Adipose tissue (tissue), 3 donors: Measurements from ENCODE around the gene SEC14L5. TPM values are rescaled to one million over a fixed set of nuclear protein-coding genes. Genes with fewer than 3 reads are reported as not detected.
"Not testable (repeated sequence)": the region's sequence is repeated elsewhere in the genome, so short reads cannot be mapped to it uniquely, and the experiment has no call there.

Source experiments
- H3K27ac ChIP-seq: one replicate; pipeline ENCODE4 v1.5.1; 2013; ENCODE audit warnings: low read depth, low read length
- WGBS, 3 donors: extraction: QIAGEN DNeasy Blood & Tissue Kit; methylation state at CpG; one replicate each; pipeline ENCODE4 v1.1.7; 2013; 5-methylcytosine and 5-hydroxymethylcytosine counted together
- polyA plus RNA-seq, 3 donors: library from polyadenylated mRNA; stranded (reverse); fragments of 200-250 nt; gene quantifications; one replicate each; pipeline ENCODE4 v1.2.3, GENCODE V29; 2013
- donor health status: healthy with polysubstance abuse.
- donor health status: Bipolar disorder and iron deficiency.
- donor health status: healthy.

SEC14L5 gene
- polyA plus RNA-seq, 3 donors, result 0.24 to 0.67 (median 0.27) TPM

DNA sequence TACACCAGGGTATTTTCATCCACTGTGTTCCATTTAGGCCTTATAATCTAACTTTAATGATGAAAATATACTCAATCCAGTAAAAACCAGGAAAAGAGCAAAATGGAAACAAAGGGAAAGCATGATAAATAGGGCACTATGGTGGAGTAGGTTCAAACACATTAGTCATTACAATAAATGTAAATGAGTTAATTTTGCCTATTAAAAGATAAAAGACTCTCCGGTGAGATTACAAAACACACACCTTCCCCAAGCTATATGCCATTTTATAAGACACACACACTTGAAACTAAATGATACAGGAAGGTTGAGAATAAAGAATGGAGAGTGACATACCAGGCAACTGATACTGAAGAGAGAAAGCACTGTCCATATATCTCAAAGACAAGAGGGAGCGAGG lies 31.2 kb upstream of the SEC14L5 start:
- WGBS, 3 donors, result 96 to 100% (median 98%) methylated on average over 2 of the region's 2 CpGs

GRCh38 chr16:4927661-4928060 lies 30.5 kb upstream of the SEC14L5 start:
- 67 to 95% (median 75%) methylated on average over 2 of the region's 2 CpGs for WGBS, 3 donors
- H3K27ac ChIP-seq, result no peak overlapping the region

More for the DNA sequence above, 31.2 kb upstream of the SEC14L5 start:
- no peak overlapping the region for H3K27ac ChIP-seq

GRCh38 chr16:4928227-4928626 lies 29.9 kb upstream of the SEC14L5 start:
- WGBS, 3 donors, result 85 to 97% (median 90%) methylated on average over 6 of the region's 6 CpGs
- H3K27ac ChIP-seq, result no peak overlapping the region

- 94 to 98% (median 97%) methylated on average over 4 of the region's 4 CpGs for WGBS, 3 donors
These were observed 28.5 kb upstream of the SEC14L5 start for GRCh38 chr16:4929619-4930018.

DNA sequence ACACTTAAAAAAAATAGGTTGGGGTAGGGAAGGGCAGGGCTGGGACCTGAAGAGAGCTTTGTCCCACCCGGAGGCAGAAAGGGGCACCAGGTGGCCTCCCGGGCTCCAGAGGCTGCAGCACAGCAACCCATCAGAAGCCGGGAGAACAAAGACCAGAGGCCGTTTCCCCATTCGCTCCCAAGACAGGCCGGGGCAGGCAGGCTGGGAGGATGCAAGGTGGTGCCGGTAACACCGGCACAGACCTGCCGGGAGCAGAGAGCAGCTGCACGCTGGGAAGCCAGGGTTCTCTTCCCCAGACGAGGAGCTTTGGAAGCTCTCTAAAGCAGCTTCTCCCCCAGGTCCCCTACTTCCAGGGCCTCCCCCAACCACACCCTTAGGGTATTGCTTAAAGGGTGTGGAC lies 26.7 kb upstream of the SEC14L5 start:
- no peak overlapping the region for H3K27ac ChIP-seq
- 84 to 86% (median 85%) methylated on average over 11 of the region's 11 CpGs for WGBS, 3 donors

More at GRCh38 chr16:4929619-4930018, 28.5 kb upstream of the SEC14L5 start:
- not testable (repeated sequence) for H3K27ac ChIP-seq

GRCh38 chr16:4933433-4933832 lies 24.7 kb upstream of the SEC14L5 start:
- H3K27ac ChIP-seq, result no peak overlapping the region
- WGBS, 3 donors, result 70 to 77% (median 71%) methylated on average over 8 of the region's 8 CpGs

GRCh38 chr16:4933871-4934395 lies 24.2 kb upstream of the SEC14L5 start:
- 84 to 92% (median 88%) methylated on average over 15 of the region's 15 CpGs for WGBS, 3 donors
- no peak overlapping the region for H3K27ac ChIP-seq

DNA sequence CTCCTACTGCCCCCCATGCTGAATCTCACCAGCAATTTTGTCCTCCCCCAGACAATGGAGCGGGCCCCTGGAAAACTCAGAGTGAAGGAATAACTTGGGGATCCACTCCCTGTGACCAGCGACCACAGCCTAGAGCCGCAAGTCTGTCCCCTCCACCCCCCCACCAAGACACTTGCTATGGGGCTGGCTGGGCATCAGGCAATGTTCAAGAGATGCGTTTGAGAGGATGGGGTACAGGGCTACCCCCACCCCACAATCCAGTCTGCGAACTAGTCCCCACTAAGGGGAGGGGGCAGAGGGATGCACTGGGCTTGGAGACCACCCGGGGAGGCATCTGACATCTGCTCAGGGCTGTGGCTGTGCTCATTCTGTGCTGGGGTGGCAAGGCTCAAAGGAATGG lies 23.5 kb upstream of the SEC14L5 start:
- 87 to 94% (median 90%) methylated on average over 6 of the region's 6 CpGs for WGBS, 3 donors
- no peak overlapping the region for H3K27ac ChIP-seq

- WGBS, 3 donors, result 47 to 59% (median 48%) methylated on average over 19 of the region's 19 CpGs
- H3K27ac ChIP-seq, result no peak overlapping the region
These were observed 22.8 kb upstream of the SEC14L5 start for GRCh38 chr16:4935241-4935855.

- WGBS, 3 donors, result 1 to 4% (median 2%) methylated on average over 59 to 64 of the region's 64 CpGs
- H3K27ac ChIP-seq, result peak overlapping the region; percentile 15
These were observed 21.7 kb upstream of the SEC14L5 start for GRCh38 chr16:4936181-4936990.

- peak within 1 kb of the TSS; percentile 15 for H3K27ac ChIP-seq
- 6 to 21% (median 12%) methylated on average over 65 to 76 of the region's 76 CpGs for WGBS, 3 donors
These were observed 20.9 kb upstream of the SEC14L5 start, which contains the start of gene PPL for GRCh38 chr16:4936991-4937781. PPL (minus strand) TSS chr16:4937148; CDS start chr16:4937045, 103 bp downstream.

DNA sequence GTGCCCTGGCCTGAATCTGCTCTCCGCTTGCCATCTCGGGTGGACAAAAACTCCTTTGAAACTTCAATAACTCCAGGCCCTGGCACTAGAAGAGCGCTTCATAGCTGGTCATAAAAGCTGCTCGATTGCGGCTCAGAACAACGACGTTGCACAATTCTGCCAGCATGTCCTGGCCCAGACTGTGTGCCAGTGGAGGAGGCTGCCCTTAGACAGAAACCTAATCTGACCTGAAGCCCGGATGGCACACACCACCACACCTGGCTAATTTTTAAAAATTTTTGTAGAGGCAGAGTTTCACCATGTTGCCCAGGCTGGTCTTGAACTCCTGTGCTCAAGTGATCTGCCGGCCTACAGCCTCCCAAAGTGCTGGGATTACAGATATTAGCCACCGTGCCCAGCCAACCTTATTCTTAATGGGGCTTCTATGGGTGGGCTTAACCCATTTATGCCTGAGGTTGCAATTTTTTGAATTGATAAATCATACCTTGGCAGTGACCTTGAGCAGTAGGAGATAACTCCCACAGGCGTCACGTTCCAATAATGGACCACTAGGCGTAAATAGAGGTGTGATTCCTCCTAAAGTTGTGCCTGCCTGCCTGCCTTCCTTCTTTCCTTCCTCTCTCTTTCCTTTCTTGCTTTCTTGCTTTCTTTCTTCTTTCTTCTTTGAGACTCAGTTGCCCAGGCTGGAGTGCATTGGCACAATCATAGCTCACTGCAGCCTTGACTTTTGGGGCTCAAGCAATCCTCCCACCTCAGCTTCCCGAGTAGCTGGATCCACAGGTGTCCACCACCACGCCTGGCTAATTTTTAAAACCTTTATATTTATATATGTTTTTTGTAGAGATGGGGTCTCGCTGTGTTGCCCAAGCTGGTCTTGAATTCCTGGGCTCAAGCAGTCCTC lies 20.1 kb upstream of the SEC14L5 start:
- WGBS, 3 donors, result 73 to 80% (median 79%) methylated on average over 16 of the region's 16 CpGs
- no peak overlapping the region for H3K27ac ChIP-seq

DNA sequence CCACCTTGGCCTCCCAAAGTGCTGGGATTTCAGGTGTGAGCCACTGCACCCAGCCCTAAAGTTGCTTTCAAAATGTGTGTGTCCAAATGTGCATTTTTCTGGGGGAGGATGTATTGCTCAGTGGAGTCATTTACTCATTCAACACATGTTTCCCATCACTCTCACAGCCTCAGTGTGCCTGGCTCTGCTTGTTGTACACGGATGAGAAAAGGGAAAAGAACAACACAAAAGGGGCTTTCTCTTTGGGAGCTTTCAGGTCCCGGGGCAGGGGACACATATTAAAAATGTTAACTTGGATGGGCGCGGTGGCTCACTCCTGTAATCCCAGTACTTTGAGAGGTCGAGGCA lies 19.5 kb upstream of the SEC14L5 start:
- 76 to 82% (median 77%) methylated on average over 5 of the region's 5 CpGs for WGBS, 3 donors
- no peak overlapping the region for H3K27ac ChIP-seq

DNA sequence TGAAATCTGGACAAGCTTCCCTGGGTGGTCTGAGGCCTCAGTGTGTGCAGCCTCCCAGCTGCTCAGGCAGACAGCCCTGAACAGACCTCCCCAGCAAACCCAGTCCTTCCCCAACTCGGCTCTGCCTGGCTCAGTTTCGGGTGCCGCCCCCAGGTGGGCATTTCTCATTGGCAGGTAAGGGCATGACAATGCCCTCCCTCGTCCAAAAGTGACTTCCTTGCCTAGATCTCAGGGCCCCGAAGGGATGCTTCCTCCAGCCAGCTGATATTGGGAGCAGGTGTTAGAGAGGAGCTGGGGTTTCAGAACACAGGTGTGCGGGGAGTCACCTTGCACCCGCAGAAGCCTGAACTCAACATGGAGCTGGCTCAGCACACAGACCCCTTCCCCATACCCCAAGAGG lies 17.4 kb upstream of the SEC14L5 start:
- 46 to 61% (median 59%) methylated on average over 7 of the region's 7 CpGs for WGBS, 3 donors
- no peak overlapping the region for H3K27ac ChIP-seq

GRCh38 chr16:4942481-4942880 lies 15.6 kb upstream of the SEC14L5 start:
- WGBS, 3 donors, result 65 to 75% (median 70%) methylated on average over 9 of the region's 9 CpGs
- no peak overlapping the region for H3K27ac ChIP-seq

GRCh38 chr16:4944333-4945281 lies 13.5 kb upstream of the SEC14L5 start:
- WGBS, 3 donors, result 25 to 34% (median 27%) methylated on average over 20 of the region's 20 CpGs

More at GRCh38 chr16:4944333-4945281, 13.5 kb upstream of the SEC14L5 start:
- H3K27ac ChIP-seq, result peak overlapping the region; percentile 19
